GM19023 (cell line): ENCODE data around the gene GOLGA2.
"Not testable (repeated sequence)": the region's sequence is repeated elsewhere in the genome, so short reads cannot be mapped to it uniquely, and the experiment has no call there.

Experiments
- ATAC-seq: cut with Tn5 transposase; IDR thresholded peaks from one replicate; pipeline ENCODE4 v1.9.1; 2021; ENCODE audit warnings: mild to moderate bottlenecking, moderate library complexity; ENCODE audit not compliant: unreplicated experiment

Gene GOLGA2

DNA sequence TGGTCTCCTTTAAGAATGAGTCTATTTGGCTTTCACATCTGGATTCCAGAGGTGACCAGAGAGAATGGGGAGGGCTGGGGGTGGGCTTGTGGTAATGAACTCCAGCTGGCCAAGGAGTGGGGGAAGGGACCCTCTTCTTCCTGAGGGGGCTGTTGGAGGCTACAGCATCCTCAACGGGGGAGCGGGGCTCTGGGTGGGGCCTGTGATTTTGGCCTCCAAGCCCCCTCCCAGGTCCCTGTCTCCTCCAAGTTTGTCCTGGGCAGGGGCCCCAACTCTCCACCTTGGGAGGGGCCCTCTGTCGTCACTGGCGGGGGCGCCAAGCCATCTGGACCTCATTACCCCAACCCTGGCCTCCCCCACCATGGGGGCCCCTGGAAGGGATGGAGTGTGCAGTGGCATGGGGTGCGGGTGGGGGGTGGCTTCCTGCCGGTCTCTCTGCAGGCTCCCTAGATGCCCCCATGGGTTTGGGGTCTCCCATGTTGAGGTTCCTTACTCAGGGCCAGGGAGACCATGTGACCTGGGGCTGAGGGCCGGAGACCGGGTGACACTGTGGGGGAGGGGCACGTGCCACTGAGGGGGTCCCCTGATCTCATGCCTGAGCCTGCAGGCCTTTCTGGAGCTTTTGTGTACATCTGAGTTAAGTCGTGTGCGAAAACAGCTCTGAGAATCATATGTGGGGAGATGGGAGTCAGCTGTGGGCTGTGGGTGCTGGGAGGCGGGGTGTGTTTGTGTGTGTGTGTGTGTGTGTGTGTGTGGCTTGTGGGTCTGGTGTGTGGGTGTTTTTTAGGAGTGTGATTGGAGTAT, 32.4 kb downstream of the GOLGA2 start:
- ATAC-seq, result no peak

GRCh38 chr9:128242828-128243214, 33.0 kb downstream of the GOLGA2 start:
- ATAC-seq, result no peak

- no peak for ATAC-seq
Observed at GRCh38 chr9:128242124-128242523, 33.7 kb downstream of the GOLGA2 start.

DNA sequence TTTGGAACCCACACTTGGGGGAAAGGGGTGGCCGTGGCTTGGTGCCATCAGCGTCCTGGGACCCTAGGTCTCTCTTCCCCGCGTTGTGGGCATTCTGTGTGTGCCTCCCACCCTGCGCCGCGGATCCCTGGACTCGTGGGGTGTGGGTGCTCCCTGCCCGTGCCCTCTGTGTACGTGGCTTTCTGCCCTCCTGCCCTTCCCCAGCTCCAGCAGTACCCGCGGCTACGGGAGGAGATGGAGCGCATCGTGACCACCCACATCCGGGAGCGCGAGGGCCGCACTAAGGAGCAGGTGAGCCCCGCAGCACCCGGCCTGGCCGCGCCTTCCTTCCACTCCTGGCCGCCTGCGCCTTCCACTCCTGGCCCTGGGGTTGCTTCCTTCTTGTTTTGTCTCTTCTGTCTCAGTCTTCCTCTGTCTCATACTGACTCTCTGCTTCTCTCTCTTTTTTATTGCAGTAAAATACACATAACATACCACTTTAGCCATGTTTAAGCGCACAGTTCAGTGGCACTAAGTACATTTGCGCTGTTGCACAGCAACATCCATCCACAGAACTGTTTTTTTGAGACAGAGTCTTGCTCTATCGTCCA, 41.9 kb downstream of the GOLGA2 start:
- ATAC-seq, result no peak

GRCh38 chr9:128232528-128233428, 43.0 kb downstream of the GOLGA2 start:
- ATAC-seq, result no peak

DNA sequence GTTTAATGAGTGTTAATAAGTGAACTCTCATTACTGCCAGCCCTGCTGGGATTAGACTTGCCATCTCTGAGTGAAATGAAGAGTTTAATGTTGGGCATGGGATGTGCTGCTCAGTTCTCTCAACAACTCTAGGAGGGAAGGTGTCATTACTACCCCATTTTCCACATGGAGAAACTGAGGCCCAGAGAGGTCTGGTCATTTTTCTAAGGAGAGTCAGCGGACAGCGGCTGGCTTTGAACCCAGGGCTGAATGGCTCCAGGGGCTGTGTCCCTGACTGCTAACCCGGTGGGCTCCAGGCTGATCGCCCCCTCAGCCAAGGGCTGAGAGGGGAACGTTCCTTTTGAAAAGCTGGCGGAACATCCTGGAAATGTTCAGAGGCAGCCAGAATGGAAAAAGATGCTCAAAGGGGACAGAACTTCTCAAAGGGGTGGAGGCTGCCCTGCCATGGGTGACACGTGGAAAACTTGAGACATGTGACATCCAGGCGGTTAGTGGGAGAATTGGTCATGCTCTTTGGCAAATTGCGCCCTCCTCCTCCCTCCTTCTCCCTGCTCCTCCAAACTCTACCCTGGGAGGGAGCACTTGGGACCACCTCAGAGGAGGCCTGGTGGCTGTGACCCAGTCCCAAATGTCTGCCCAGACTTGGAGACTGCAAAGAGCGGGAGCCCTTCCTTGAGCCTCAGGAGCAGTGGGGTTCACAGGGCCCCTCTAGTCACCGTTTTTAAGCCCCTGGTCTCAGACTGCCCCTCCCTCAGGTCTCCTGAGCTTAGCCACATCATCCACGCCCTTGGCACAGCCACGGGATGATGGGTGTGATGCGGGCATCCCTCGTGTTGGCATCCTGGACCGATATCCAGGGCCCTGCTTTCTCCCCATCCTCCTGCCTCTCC, 43.9 kb downstream of the GOLGA2 start:
- no peak for ATAC-seq

GRCh38 chr9:128230897-128231296, 44.9 kb downstream of the GOLGA2 start:
- not testable (repeated sequence) for ATAC-seq

DNA sequence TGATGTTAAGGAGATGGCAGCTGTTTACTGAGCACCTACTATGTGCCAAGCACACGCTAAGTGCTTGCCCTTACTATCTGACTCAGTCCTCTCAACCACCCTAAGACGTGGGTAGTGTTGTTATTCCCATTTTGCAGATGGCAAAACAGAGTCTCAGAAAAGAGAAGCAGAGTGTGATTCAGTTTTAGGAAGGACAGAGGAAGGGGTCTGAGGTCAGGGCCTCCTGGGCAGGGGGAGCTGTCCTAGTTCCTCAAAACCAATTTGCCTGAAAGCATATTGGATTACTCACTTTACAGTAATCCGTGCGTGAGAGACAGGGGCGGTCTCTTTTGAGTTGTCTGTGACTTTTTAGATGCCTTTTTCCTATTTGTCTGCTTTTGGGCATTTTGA, 49.4 kb downstream of the GOLGA2 start:
- no peak for ATAC-seq

- no peak for ATAC-seq
Observed at GRCh38 chr9:128225770-128226411, 49.9 kb downstream of the GOLGA2 start.

- no peak for ATAC-seq
Observed at GRCh38 chr9:128224877-128225276, 50.9 kb downstream of the GOLGA2 start.

GRCh38 chr9:128222880-128223670, 52.7 kb downstream of the GOLGA2 start:
- ATAC-seq, result no peak

DNA sequence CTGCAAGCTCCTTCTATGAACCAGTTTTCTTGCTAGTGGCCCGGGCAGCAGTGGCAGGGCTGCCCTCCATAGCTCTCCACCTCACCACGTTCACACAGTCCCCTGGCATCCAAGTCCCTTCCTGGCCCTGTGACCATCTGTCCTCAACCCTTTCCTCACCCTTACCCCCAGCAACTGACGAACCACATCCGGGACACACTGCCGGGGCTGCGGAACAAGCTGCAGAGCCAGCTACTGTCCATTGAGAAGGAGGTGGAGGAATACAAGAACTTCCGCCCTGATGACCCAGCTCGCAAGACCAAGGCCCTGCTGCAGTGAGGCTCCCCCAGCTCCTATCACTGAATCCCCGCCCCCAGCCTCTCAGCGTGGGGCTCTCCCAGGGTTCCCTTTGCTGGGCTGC, 53.8 kb downstream of the GOLGA2 start:
- ATAC-seq, result no peak

DNA sequence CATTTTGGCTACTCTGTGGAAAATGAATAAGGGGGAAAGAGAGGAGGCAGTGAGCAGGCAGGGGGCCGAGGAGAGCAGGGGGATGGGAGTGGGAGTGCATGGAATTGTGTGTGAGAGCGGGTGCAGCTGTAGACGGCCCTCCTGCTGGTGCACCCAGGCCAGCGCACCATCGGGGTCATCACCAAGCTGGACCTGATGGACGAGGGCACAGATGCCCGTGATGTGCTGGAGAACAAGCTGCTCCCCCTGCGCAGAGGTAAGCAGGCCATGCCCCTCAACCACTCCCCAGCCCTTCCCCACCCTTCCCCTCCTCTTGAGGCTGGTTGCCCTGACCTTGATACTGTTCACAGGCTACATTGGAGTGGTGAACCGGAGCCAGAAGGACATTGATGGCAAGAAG, 56.0 kb downstream of the GOLGA2 start:
- ATAC-seq, result no peak

DNA sequence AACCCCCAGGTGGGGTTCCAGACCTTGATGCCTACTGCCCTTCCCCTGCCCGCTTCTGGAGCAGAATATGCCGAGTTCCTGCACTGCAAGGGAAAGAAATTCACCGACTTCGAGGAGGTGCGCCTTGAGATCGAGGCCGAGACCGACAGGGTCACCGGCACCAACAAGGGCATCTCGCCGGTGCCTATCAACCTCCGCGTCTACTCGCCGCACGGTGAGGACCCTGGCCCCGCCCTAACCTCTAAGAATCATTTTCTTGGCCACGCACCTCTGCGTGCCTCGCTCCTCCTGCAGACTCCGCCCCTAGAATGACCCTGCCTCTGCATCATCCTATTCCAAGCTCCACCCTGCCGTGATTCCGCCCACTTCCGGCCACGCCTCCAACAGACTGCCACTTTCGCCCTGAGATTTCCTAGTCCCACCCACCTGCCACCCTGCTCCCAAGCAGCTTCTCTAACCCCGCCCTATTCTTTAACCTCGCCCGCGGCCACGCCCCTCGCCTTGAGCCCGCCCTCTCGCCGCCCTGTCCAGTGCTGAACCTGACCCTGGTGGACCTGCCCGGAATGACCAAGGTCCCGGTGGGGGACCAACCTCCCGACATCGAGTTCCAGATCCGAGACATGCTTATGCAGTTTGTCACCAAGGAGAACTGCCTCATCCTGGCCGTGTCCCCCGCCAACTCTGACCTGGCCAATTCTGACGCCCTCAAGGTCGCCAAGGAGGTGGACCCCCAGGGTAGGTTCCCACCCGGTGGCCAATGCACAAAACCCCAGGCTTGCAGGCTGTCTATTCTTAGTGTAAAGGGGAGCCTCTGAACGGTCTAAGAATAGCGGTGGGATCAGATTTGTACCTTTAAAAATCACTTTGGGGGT, 57.1 kb downstream of the GOLGA2 start:
- ATAC-seq, result peak; percentile 90

GRCh38 chr9:128218172-128218517, 57.7 kb downstream of the GOLGA2 start:
- no peak for ATAC-seq

DNA sequence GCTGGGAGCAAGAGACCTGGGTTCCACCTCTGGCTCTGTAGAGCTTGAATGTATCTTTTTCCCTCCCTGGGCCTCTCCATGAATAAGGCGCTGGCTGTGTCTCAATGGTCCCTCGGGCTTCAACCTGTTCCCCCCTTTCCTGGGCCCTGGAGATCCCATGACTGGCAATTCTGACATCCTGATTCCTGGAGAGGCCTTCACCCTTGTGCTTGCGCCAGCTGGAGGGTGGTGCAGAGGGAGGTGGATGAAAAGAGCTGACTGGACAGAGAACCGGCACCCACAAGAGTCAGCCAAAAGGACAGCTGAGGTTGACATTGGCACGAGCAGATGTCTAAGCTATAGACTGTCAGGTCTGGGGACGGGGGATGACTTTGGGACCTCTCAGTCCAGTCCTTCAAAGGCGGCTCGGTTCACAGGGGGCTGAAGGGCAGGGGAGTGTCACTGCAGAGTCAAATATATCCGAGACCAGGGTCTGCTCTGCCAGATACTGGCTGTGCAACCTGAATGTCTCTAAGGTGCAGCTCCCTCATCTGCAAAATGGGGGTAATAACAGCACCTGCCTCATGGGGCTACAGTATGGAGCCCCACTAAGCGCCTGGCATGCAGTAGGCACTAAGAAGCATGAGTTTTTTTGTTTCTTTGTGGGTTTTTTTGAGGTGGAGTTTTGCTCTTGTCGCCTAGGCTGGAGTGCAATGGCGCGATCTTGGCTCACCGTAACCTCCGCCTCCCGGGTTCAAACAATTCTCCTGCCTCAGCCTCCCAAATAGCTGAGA, 58.8 kb downstream of the GOLGA2 start:
- no peak for ATAC-seq

DNA sequence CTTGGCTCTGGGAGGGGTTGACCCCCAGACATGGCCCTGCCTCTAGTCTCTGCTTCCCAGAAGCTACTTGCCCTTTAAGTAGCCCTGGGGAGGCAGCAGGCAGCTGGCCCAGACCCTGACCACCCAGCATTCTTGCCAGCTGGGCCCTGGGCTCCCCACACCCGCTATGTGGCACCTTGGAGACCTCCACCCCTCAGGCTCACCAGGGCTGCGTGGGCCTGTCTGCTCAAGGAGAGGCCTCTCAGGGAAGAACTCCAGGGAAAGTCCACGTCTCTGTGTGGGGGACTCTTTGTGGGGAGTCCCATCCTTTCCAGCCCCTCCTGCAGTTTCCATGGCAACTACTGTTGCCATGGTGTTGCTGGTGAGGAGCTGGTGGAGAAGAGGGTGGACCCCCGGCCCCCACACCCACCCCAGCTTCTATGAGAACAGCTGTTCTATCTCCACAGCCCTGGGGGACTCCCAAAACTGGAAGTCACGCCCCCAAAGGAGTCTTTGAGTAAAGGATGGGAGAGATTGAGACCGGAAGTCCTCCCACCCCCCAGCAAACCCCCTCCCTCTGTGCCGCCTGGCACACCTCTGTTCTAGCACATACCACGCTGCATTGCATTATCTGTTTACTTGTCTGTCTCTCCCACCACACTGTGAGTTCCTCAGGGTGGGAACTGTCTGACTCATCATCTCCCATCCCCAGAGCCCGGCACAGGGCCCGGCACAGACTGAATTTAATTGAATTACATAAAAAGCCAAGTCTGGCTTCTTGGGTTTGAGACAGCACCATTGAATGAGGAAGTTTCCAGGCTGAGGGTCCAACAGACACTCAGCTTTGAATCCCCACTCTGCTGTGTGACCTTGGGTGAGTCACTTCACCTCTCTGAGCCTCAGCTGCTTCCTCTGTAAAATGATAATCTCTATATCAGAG, 60.1 kb downstream of the GOLGA2 start:
- ATAC-seq, result no peak
